IPS DF 4.7 (cell line): ENCODE measurements around the gene AMZ2.

ENCODE experiments used
- DNase-seq: peaks from one replicate; pipeline ENCODE4 v3.0.0-alpha.2; 2013; ENCODE audit warnings: low spot score; ENCODE audit errors: extremely low read depth

The AMZ2 gene

DNA sequence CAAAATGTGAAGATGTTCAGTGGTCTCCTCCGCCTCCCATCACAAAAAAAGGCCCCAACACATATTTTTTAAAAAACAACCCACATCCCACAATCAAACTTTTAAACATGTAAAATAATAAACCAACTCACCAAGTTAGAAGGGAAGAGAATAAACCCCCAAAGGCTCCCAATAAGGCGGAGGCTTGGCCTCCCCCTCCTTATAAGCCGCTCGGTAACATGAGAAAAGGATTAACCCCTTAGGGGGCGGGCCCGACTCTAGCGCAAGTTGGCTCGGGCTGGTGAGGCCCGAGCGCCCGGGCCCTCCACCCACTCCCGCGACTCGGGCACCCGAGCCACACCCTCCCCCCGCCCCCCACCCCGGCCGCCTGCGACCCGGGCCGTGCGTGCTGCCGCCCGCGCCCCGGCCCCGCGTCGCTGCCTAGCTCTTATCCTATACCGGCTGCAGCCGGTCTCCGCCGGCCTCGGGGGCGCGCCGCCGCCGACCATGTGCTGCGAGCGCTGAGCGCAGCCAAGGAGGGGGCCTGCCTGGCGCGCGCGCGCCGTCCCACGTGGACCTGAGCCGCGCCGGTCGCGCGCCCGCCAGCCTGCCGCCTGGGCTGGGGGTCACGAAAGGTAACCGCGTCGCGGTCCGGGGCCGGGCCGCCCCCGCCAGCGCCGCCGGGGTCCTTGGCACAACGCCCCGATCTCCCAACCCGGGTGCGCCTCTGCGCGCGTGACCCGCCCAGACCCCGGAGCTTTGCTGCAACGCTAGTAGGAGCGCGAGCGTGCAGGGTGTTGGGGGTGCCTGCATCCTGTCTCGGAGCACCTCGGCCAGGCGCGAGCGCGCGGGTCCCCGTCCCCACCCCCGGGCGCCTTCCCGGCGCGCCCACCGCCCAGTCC, 43.4 kb downstream of the AMZ2 start, which contains the start of the genes ARSG and SLC16A6:
Gene ARSG, plus strand, starts transcription at position 541 of the 881 bp plus-strand sequence. CDS start 15,999 bp downstream, outside the sequence.
Gene SLC16A6, minus strand, starts transcription at position 173 of the 881 bp plus-strand sequence. CDS start 12,807 bp downstream, outside the sequence.
- DNase-seq: no peak

DNA sequence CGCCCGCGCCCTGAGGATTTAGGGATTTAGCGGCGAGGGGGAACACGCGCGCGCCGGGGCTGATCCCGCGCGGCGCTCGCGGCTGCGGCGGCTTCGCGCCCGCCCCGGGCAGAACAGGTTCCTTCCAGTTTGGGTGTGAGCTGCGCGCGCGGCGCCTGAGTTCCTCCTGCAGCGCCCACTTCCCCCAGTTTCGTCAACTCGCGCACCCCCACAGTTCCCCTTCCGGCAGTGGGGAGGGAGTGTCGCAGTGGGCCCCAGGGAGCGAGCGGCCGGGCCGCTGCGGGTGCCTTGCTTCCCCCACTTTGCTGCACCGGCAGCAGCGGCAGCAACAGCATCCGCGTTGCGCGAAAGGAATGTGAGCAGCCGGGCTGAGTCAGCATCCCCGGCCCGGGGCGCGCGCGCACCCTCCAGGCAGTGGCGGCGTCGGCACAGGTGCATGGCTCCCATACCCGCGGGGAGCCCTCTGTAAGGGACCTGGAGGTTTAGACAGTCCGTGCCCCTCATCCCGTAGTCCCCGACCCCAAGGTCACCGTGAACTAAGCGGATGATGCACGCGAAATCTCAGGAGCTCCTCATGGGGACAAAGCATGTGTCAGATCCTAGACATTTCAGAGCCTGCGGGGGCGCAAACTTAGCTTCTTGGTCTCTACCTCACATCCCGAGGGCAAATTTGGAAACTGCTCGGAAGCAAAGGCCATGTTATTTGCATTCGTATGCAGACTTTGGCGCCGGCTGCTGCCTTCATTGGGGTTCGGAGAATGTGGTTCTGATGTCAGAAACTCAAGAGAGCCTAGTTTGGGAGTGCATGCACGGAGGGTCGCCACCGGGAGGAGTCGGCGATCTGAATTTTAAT, 44.2 kb downstream of the AMZ2 start:
- no peak for DNase-seq

DNA sequence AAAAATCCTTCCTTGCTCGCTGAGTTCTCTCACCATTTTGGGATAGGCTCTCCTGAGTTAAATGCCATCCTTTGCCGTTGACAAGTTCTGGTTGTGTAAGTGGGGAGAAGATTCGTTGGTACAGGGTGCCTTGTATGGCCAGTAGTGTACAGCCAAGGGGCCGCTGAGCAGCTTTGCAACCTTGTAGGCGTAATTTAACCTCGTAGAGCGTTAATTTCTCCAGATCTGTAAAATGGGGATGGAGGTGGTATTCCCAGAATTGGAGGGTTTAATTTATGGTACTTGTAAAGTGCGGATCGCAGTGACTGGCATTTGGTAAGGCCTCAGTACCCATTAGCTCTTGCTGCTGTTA, 44.8 kb downstream of the AMZ2 start:
- no peak for DNase-seq

DNA sequence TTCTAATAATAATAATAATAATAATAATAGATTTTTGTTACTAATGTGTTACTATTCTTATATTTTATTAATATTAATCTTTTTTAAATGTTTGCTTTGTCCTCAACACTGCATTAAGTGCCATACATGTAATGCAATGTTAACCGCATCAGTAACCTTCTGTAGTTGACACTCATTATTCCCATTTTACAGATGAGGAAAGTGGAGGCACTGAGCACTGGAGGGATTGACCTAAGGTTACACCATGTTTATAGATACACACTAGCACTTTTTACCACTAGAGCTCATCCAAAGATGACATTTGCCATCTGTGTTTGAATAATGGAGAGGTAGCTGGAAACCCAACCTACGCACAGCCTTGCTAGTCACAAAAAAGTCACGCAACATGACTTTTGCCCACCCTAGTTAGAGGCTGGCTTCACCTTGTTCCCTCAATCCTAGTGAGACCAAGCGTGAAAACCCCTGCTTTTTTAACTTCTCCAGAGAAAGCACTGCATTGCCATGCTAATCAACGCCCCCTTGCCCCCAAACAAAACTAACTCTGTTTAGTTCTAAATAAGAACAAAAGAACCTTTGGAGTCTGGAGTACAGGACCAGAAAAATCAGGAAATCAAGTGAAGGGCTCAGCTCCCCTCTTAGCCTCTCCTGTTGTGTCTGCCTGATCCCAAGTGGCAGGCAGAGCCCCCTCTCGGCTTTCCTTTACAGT, 45.8 kb downstream of the AMZ2 start:
- no peak for DNase-seq

DNA sequence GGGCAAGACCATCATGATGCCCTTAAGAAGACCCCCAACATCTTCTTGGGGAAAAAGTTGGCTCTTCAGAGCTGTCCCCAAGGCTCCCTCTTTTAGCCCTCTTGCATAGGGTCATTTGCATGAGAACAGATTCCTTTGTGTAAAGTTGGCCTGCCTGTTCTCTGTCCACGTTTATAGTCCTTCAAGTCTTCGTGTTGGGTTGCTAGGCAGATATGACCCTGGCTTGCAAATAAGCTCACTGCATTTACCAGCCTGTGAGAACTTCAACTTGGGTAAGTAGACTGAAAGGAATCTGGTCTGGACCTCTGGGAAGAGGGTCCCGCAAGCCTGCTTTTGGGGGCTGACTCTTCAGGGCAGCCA, 46.3 kb downstream of the AMZ2 start:
- DNase-seq: no peak

DNA sequence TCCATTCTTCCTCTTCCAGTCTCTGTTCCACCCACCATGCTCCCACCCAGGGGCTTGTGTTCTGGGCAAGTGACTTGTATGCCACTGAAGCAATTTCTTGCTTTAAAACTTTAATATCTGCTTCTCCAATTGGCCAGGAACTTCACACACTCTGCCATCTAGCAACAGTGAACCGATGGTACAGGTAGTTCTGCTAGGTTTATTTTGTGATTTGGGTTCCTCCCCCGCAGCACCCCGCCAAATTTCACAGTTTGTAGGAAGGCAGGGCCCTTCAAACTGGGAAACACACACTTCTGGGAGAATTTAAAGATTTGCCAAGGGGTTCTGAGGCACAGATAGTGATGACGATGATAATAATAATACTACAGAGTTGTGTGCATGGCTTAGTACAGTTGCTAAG, 46.8 kb downstream of the AMZ2 start:
- DNase-seq: no peak

DNA sequence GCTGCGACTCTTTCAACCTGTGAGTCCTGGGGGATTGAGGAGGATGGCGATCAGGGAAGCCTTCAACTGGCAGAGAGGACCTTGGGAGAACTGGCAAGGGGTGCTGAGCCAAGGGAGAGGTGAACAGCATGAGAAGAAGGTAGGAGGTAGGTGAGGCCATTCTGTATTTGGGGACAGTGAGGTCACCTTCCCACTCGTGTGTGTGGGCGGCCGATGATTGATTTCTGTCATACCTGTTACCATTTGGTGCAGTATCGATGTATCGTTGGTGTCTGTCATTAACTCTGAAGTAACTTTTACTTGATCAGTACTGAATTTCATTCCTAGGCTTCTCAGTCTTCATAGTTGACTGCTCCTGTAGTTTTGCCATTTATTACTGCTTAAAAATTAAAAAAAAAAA, 47.2 kb downstream of the AMZ2 start:
- DNase-seq: no peak

DNA sequence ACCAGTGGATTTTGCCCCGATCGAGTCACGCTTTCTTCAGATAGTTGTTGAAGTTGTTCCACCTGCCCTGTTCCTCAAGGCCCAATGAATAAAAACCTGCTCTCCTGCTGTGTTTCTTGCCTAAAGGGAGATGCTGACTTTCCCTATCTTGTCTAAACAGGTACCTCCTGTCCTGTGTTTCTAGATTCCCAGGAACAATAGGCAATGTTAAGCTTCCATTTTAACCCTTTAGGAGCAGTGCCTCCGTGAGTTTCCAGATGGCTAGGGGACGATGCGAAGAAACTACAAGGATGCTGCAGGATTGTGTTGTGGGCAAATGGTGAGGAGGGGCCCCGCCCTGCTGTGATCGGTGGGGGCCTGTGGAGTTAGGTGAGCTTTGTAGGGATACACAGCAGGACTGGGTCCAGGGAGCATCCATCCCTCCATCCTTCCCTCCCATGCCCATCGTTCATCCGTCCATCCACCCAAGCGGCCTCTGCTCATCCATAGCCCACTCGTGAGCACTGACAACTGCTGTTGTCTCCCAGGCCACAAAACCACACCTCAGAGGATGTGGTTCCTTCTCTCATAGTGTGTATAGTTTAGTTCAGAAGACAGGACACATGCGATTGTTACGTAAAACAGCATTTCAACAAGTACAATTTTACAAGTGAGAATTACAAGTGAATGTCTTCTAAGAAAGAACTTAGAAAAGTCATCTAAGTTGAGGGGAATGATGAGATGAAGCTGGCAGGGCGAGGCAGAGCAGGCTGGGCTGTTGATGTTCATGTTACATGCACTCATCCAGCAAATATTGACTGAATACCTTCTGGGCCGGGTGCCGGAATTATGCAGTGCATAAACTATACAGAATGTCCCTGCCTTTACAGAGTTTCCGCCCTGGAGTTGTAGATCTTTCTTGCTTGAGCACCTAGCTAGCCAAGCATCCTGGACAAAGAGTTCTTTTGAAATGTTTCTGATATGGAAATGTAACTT, 48.7 kb downstream of the AMZ2 start:
- DNase-seq: no peak

DNA sequence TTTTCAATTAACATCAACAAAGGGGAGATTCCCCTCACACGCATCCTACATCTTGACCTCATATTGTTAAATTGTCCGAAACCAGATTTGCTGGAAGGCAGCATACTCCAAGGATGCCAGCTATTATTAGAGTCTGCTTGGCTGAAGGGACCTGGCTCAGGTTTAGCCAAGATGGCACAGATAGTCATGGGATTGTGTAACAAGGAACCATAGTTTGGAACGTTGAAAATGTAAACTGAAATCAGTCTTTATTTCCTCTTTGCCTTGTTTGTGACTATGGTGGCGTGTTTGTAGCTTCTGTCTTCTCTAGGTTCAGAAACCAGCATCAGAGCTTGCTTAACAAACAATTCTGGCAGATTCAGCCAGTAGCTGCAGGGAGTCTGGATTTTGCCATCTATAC, 49.4 kb downstream of the AMZ2 start:
- no peak for DNase-seq

DNA sequence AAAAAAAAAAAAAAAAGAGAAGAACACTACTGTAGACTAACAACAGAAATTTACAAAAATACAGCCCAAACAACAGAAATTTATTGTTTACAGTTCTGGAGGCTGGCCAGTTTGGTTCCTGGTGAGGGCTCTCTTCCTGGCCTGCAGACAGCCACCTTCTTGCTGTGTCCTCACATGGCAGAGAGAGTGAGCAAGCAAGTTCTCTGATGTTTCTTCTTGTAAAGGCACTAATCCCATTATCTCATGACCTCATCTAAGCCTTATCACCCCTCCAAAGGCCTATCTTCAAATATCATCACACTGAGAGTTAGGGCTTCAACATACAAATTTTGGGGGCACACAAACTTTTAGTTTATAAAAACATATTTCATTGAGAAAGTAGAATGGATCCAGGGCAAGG, 50.8 kb downstream of the AMZ2 start:
- DNase-seq: no peak

DNA sequence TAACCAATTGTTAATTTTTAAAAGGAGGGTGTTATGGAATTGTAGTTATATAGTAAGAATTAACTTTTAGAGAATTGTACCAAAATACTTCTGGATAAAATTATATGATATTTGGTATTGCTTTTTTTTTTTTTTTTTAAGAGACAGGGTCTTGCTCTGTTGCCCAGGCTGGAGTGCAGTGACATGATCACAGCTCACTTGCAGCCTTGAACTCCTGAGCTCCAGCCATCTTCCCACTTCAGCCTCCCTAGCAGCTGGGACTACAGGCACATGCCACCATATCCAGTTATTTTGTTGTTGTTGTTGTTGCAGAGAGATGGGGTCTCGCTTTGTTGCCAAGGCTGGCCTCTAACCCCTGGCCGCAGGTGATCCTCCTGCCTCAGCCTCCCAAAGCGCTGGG, 52.0 kb downstream of the AMZ2 start:
- DNase-seq: no peak

DNA sequence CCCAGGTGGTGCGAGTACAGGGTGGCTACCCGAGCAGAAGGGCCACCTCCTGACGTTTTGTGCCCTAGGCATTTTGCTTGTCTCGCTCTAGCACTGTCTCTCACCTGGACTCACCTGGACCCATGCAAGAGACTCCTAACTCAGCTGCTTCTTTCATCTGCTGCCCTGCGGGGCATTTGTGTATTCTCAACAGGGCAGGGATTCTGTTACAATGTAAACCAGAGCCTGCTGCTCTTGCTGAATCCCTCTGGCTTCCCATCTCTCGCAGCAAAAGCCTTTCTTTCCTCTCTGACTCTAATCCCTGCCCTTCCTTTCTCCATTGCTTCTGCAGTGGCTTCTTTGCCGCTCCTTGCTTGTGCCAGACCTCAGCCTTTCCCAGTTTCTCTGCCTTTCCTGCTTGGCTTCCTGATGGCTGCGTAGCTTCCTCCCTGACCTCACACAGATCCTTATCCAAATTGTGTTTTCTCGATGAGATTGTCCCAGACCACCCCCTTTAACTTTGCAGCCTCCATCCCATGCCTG, 53.7 kb downstream of the AMZ2 start:
- DNase-seq: no peak

DNA sequence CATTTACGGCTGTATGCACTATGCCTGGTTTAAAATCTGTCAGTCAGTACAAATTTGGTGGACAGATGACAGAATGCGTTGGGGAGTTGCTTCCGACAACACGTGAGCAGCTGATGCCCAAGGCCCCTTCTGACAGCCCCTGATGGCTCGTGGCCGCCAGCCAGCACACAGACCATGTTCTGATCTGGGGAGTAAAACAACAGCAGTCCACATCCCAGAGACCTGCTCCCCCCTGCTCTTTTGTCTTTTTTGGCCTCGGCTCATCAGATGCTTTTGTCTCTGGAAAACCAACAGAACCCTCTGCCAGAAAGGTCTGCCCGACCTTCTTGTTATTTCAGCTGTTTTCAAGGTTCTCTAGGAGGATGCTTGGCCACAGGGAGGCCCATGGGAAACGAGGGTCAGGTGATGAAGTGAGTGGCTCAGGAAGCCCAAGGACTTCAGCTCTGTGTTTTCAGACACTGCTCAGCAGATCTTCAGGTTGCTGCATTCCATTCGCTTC, 54.3 kb downstream of the AMZ2 start:
- no peak for DNase-seq

DNA sequence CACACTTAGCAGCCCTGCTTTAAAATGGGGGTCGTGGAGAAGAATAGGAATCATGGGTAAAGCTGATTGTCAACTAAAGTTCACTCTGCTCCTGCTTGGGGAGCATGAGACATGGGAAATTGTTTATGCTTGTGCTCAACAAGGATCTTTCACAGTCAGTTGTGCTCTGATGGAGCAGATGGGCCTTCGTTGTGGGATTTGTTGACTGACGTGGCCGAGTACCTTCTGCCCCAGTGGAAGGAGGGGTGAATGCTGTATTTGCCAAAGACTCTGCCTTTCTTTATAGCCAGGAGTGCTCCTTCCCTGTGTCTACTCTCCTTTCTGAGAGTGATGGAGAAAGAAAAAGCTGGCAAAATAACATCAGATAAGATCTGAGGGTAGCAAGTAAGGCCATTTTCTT, 54.8 kb downstream of the AMZ2 start:
- no peak for DNase-seq

DNA sequence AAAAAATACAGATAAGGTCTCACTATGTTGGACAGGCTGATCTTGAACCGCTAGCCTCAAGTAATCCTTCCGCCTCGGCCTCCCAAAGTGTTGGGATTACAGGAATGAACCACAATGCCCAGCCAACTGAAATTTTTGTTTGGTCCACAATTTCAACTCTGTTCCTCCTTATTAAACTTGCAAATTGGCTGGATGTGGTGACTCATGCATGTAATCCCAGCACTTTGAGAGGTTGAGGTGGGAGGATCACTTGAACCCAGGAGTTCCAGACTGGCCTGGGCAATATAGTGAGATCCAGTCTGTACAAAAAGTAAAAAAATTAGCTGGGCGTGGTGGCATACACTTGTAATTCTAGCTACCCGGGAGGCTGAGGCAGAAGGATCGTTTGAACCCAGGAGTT, 56.9 kb downstream of the AMZ2 start:
- DNase-seq: no peak

DNA sequence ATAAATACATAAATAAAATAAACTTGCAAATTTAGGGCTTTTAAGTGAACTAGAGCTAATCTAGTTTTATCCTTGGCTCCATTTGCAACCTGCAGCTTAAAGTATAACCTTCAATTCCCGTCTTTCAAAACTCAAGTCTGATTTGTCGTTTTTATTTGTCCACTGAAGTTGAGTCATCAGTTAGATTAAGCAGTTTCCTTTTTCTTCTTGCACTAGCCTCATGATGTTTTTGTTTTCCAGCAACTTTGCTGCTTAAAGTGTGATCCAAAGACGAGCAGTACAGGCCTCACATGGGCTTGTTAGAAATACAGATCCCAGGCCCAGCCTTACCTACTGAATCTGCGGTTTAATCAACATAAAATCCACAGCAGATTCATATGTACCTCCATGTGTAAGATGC, 57.3 kb downstream of the AMZ2 start:
- DNase-seq: no peak
